Astrocyte (in vitro differentiated cells and primary cell): ENCODE data around the gene KXD1.

ENCODE experiments used
- CTCF ChIP-seq: IDR thresholded peaks from 2 replicates; pipeline ENCODE4 v1.5.1; 2011; ENCODE audit warnings: low read depth, mild to moderate bottlenecking, inconsistent platforms, low read length, moderate library complexity; ENCODE audit not compliant: insufficient read depth
- EZH2 ChIP-seq: IDR thresholded peaks from 2 replicates; pipeline ENCODE4 v1.6.1; 2012; ENCODE audit warnings: mild to moderate bottlenecking, low read length, inconsistent platforms; ENCODE audit not compliant: insufficient read depth

- TF ChIP-seq EZH2 (no peak), CTCF (no peak)
Measured at GRCh38 chr19:18559685-18560084, 2.0 kb downstream of the KXD1 start.
